IMR-90 (cell line): ENCODE data around the gene SYP. TPM values are rescaled to one million over a fixed set of nuclear protein-coding genes. Genes with fewer than 3 reads are reported as not detected.

Experiments used
- ATAC-seq: fragments of 200-7000 bp; cut with Tn5 transposase; 2 replicates; pipeline ENCODE4 v1.9.1; 2020; ENCODE audit warnings: low read depth, mild to moderate bottlenecking, moderate library complexity
- BruUV-seq: library from RNA; stranded (reverse); fragments of 400-500 nt; replicated peaks from 2 replicates; lab custom pipeline; 2021; lab: Mats Ljungman, UMichigan
- CTCF ChIA-PET: fragments of 300-600 bp; formaldehyde crosslinking; extraction: SDS; loops from one replicate; lab custom pipeline; 2021; ENCODE audit warnings: antibody characterized with exemption; lab: Yijun Ruan, JAX
- POLR2A ChIA-PET: fragments of 300-600 bp; sonication (Branson Sonifier 250); formaldehyde crosslinking; loops from one replicate; lab custom pipeline; 2022; ENCODE audit warnings: antibody characterized with exemption; ENCODE audit not compliant: unreplicated experiment; lab: Charles Lee
- DNase-seq: peaks from one replicate; pipeline ENCODE4 v3.0.0; 2013
- H2AFZ ChIP-seq: replicated peaks from 2 replicates; pipeline ENCODE3; 2013; ENCODE audit warnings: low read length, mild to moderate bottlenecking; ENCODE audit not compliant: poor library complexity
- H2AK5ac ChIP-seq: 2 replicates; pipeline ENCODE4 v1.6.1; 2013; ENCODE audit warnings: low read depth, low read length, inconsistent platforms
- H2AK9ac ChIP-seq: replicated peaks from 2 replicates; pipeline ENCODE3; 2013; ENCODE audit warnings: mild to moderate bottlenecking, low read depth, low read length, moderate library complexity; ENCODE audit not compliant: poor library complexity
- H2BK120ac ChIP-seq: 2 replicates; pipeline ENCODE4 v1.6.1; 2013; ENCODE audit warnings: low read depth, low read length, inconsistent platforms
- H2BK15ac ChIP-seq: 3 replicates; pipeline ENCODE4 v1.6.1; 2013; ENCODE audit warnings: low read depth, low read length, inconsistent platforms
- H2BK20ac ChIP-seq: 2 replicates; pipeline ENCODE4 v1.6.1; 2013; ENCODE audit warnings: low read depth, mild to moderate bottlenecking, inconsistent platforms, low read length, moderate library complexity
- H2BK5ac ChIP-seq: 2 replicates; pipeline ENCODE4 v1.6.1; 2013; ENCODE audit warnings: mild to moderate bottlenecking, low read depth, low read length, inconsistent platforms; ENCODE audit not compliant: poor library complexity, severe bottlenecking
- H3K14ac ChIP-seq: replicated peaks from 2 replicates; pipeline ENCODE4 v1.6.1; 2013; ENCODE audit warnings: low read depth, low read length, inconsistent platforms
- H3K18ac ChIP-seq: 2 replicates; pipeline ENCODE4 v1.6.1; 2013; ENCODE audit warnings: low read depth, low read length, control low read depth
- H3K23ac ChIP-seq: 2 replicates; pipeline ENCODE4 v1.6.1; 2013; ENCODE audit warnings: low read depth, low read length, inconsistent platforms
- H3K27ac ChIP-seq: 2 replicates; pipeline ENCODE4 v1.5.1; 2013; ENCODE audit warnings: mild to moderate bottlenecking, control low read depth, low read length; ENCODE audit not compliant: insufficient read depth
- H3K27me3 ChIP-seq: 2 replicates; pipeline ENCODE4 v1.6.1; 2013; ENCODE audit warnings: low read length; ENCODE audit not compliant: control insufficient read depth, insufficient read depth
- H3K36me3 ChIP-seq: 2 replicates; pipeline ENCODE4 v1.6.1; 2013; ENCODE audit warnings: low read length, mixed read lengths; ENCODE audit not compliant: control insufficient read depth, insufficient read depth
- H3K4ac ChIP-seq: 2 replicates; pipeline ENCODE4 v1.6.1; 2013; ENCODE audit warnings: low read depth, low read length, inconsistent platforms
- H3K4me1 ChIP-seq: 2 replicates; pipeline ENCODE4 v1.6.1; 2013; ENCODE audit warnings: low read length, mixed read lengths; ENCODE audit not compliant: control insufficient read depth, insufficient read depth
- H3K4me2 ChIP-seq: 2 replicates; pipeline ENCODE4 v1.6.1; 2013; ENCODE audit warnings: low read depth, mild to moderate bottlenecking, control low read depth, low read length, moderate library complexity
- H3K4me3 ChIP-seq: 2 replicates; pipeline ENCODE4 v1.5.1; 2013; ENCODE audit warnings: low read depth, mild to moderate bottlenecking, control low read depth, low read length, moderate library complexity; ENCODE audit not compliant: insufficient read depth
- H3K56ac ChIP-seq: 2 replicates; pipeline ENCODE4 v1.6.1; 2013; ENCODE audit warnings: low read length, inconsistent platforms; ENCODE audit not compliant: insufficient read depth; ENCODE audit errors: extremely low read depth
- H3K79me1 ChIP-seq, 2 experiments: 2 replicates each; pipeline ENCODE4 v1.6.1; 2013; ENCODE audit warnings: low read length in 2 of 2, inconsistent platforms in 1 of 2, low read depth in 1 of 2
- H3K9ac ChIP-seq: 2 replicates; pipeline ENCODE4 v1.6.1; 2013; ENCODE audit warnings: low read depth, low read length, control low read depth
- H3K9me1 ChIP-seq: 2 replicates; pipeline ENCODE4 v1.6.1; 2013; ENCODE audit warnings: low read length, inconsistent platforms; ENCODE audit not compliant: insufficient read depth
- H3K9me3 ChIP-seq: 2 replicates; pipeline ENCODE4 v1.6.1; 2013; ENCODE audit warnings: low read length; ENCODE audit not compliant: control insufficient read depth, insufficient read depth
- H4K20me1 ChIP-seq: 2 replicates; pipeline ENCODE4 v1.6.1; 2013; ENCODE audit warnings: low read length, inconsistent platforms; ENCODE audit not compliant: insufficient read depth
- H4K5ac ChIP-seq: 2 replicates; pipeline ENCODE4 v1.6.1; 2013; ENCODE audit warnings: mild to moderate bottlenecking, low read depth, low read length, control low read depth
- H4K8ac ChIP-seq, 2 experiments: 2 replicates each; pipeline ENCODE4 v1.6.1; 2013; ENCODE audit warnings: low read depth in 2 of 2, low read length in 2 of 2, control low read depth in 1 of 2, inconsistent platforms in 1 of 2
- H4K91ac ChIP-seq: 2 replicates; pipeline ENCODE4 v1.6.1; 2013; ENCODE audit warnings: low read depth, low read length, inconsistent platforms; ENCODE audit not compliant: insufficient read depth
- BHLHE40 ChIP-seq: fragments of 150-350 bp; IDR thresholded peaks from 2 replicates; pipeline ENCODE4 v1.6.1; 2016; ENCODE audit warnings: mild to moderate bottlenecking, low read depth, low read length
- CHD1 ChIP-seq: IDR thresholded peaks from 2 replicates; pipeline ENCODE4 v1.6.1; 2012; ENCODE audit warnings: low read depth, low read length, improper control_type of control experiment
- ELK1 ChIP-seq: fragments of 150-350 bp; IDR thresholded peaks from 2 replicates; pipeline ENCODE4 v1.6.1; 2016; ENCODE audit warnings: low read depth, mild to moderate bottlenecking, low read length, moderate library complexity, borderline replicate concordance
- POLR2A ChIP-seq: IDR thresholded peaks from 2 replicates; pipeline ENCODE4 v1.6.1; 2012; ENCODE audit warnings: mild to moderate bottlenecking, low read depth, low read length
- RAD21 ChIP-seq: IDR thresholded peaks from 2 replicates; pipeline ENCODE4 v1.6.1; 2012; ENCODE audit warnings: low read length, improper control_type of control experiment
- RCOR1 ChIP-seq: IDR thresholded peaks from 2 replicates; pipeline ENCODE4 v1.6.1; 2012; ENCODE audit warnings: mild to moderate bottlenecking, low read length, improper control_type of control experiment; ENCODE audit not compliant: insufficient replicate concordance
- SMC3 ChIP-seq: fragments of 150-350 bp; IDR thresholded peaks from 2 replicates; pipeline ENCODE4 v1.6.1; 2016; ENCODE audit warnings: low read depth, mild to moderate bottlenecking, antibody characterized with exemption, low read length, moderate library complexity
- USF2 ChIP-seq: fragments of 150-350 bp; IDR thresholded peaks from 2 replicates; pipeline ENCODE4 v1.6.1; 2017; ENCODE audit warnings: mild to moderate bottlenecking, antibody characterized with exemption, low read length, low read depth
- WGBS, 2 experiments: methylation state at CpG; one replicate each; pipeline versions ENCODE4 v1.1.5 to v1.1.7; 2013; ENCODE audit warnings: missing lambda C conversion rate in 2 of 2; ENCODE audit not compliant: insufficient read length in 1 of 2; ENCODE audit errors: extremely low coverage in 2 of 2; 5-methylcytosine and 5-hydroxymethylcytosine counted together
- dilution Hi-C: fragments of 300-500 bp; cut with HindIII; formaldehyde crosslinking; loops from one replicate; pipeline ENCODE4 v1.14.3; 2018; ENCODE audit warnings: low sequenced_read_pairs; ENCODE audit not compliant: unreplicated experiment
- in situ Hi-C: fragments of 300-500 bp; cut with MboI; formaldehyde crosslinking; loops from 3 replicates; pipeline ENCODE4 v1.14.3; 2019; ENCODE audit warnings: low sequenced_read_pairs, inconsistent platforms, mixed read lengths
- intact Hi-C: fragments of 100-400 bp; cut with micrococcal nuclease; formaldehyde crosslinking; loops from 2 replicates; pipeline ENCODE4 v1.10.0; 2022
- polyA plus RNA-seq, 3 experiments: library from polyadenylated mRNA; depleted of rRNA; stranded (reverse); fragments of >200 nt; gene quantifications; 2 replicates each; pipeline ENCODE4 v1.2.3, GENCODE V29; 2012; ENCODE audit warnings: low replicate concordance in 1 of 3
- total RNA-seq: library from RNA; depleted of rRNA; stranded (reverse); fragments of >200 nt; gene quantifications from 2 replicates; pipeline ENCODE4 v1.2.3, GENCODE V29; 2012

The SYP gene
- total and polyA plus RNA-seq, 2 of the 4 experiments (the other 2 are of a cell fraction): under 0.01 to 0.05 TPM

- no TSS peak for BruUV-seq
- WGBS, 2 experiments: 49% methylated on average over 5 of the region's 18 CpGs; no CpG with 5 or more reads in 1 of the 2 experiments
- intact Hi-C loops (no loop called here), in situ Hi-C loops (no loop called here), dilution Hi-C loops (no loop called here)
- H3K9ac ChIP-seq: peak overlapping the region; percentile 18; the same call in 1 of the 2 replicates
- H3K56ac ChIP-seq: peak overlapping the region; percentile 22; the same call in 1 of the 2 replicates
- H2BK15ac ChIP-seq: no peak overlapping the region; the same call in 2 of the 3 replicates
- ChIA-PET CTCF (interaction anchor here (0.6 to 1.4 kb wide), 4 partner anchors 12 to 29 kb away, joined by 3 to 6 read pairs (median 3); no protein-coding TSS in a partner anchor), POLR2A (interaction anchor here (0.8 to 1.0 kb wide), 2 partner anchors 10 to 12 kb away, joined by 3 to 4 read pairs; no protein-coding TSS in a partner anchor)
- peak overlapping the region; percentile 79; the same call in 1 of the 2 replicates for H3K14ac ChIP-seq
- DNase-seq (peak; percentile 58), ATAC-seq (peak; percentile 36)
- no peaks in the 10 kb centered on the region for H4K20me1 ChIP-seq
- no peak overlapping the region for H2BK20ac ChIP-seq
- H3K4me2 ChIP-seq: peak overlapping the region; percentile 81
- H3K79me1 ChIP-seq: no peaks in the 10 kb centered on the region; a peak in 1 of 4 replicates
- no peaks in the 10 kb centered on the region; the same call in 1 of the 2 replicates for H3K27me3 ChIP-seq
- no peaks in the 10 kb centered on the region for H3K9me3 ChIP-seq
- peak overlapping the region; percentile 81 for H2BK5ac ChIP-seq
- peak overlapping the region; percentile 66 for H3K27ac ChIP-seq
- H4K8ac ChIP-seq: peak overlapping the region; percentile 97 to 99
- TF ChIP-seq CHD1 (no peak), RCOR1 (no peak), POLR2A (no peak), RAD21 (no peak), SMC3 (no peak), USF2 (no peak), BHLHE40 (no peak), ELK1 (no peak)
- no peak overlapping the region for H3K23ac ChIP-seq
- no peaks in the 10 kb centered on the region for H3K9me1 ChIP-seq
- peak overlapping the region; percentile 90 for H2AFZ ChIP-seq
- H3K4ac ChIP-seq: peak overlapping the region; percentile 85
- peaks cover 6% of the 10 kb centered on the region for H3K4me1 ChIP-seq
- H3K18ac ChIP-seq: peak overlapping the region; percentile 60; the same call in 1 of the 2 replicates
- no peak overlapping the region for H2AK5ac ChIP-seq
- H3K4me3 ChIP-seq: peak overlapping the region; percentile 38
- no peak overlapping the region for H2BK120ac ChIP-seq
- H2AK9ac ChIP-seq: no peak overlapping the region
- H4K5ac ChIP-seq: peak overlapping the region; percentile 71
- no peaks in the 10 kb centered on the region for H3K36me3 ChIP-seq
- H4K91ac ChIP-seq: peak overlapping the region; percentile 81
These were observed 44.6 kb downstream of the SYP start for GRCh38 chrX:49155243-49155899.
